H1 (cell line): ENCODE data around the gene TMEM106C. TPM values are rescaled to one million over a fixed set of nuclear protein-coding genes. Genes with fewer than 3 reads are reported as not detected.

Experiments
- CTCF ChIA-PET: fragments of 300-600 bp; sonication (Branson Sonifier 250); formaldehyde crosslinking; loops from one replicate; lab custom pipeline; 2021; ENCODE audit not compliant: partially characterized antibody; lab: Charles Lee
- POLR2A ChIA-PET: fragments of 300-600 bp; sonication (Branson Sonifier 250); formaldehyde crosslinking; loops from one replicate; lab custom pipeline; 2021; ENCODE audit warnings: inconsistent platforms; ENCODE audit not compliant: partially characterized antibody; lab: Charles Lee
- DNase-seq, 2 experiments: peaks; one replicate each; pipeline versions ENCODE4 v3.0.0 to v3.0.0-alpha.2; 2010 to 2022; ENCODE audit warnings: low spot score in 2 of 2, low read depth in 1 of 2, mixed read lengths in 1 of 2
- FAIRE-seq: peaks from 2 replicates; lab custom pipeline; 2011; peaks lifted over from hg19 to GRCh38; lab: Jason Lieb, UNC
- H2AFZ ChIP-seq: 2 replicates; pipeline ENCODE4 v1.8.1; 2012; ENCODE audit warnings: low read length, inconsistent platforms
- H2AK5ac ChIP-seq: 2 replicates; pipeline ENCODE4 v1.6.1; 2013; ENCODE audit warnings: low read depth, low read length
- H2BK120ac ChIP-seq: replicated peaks from 2 replicates; pipeline ENCODE3; 2013; ENCODE audit warnings: low read depth, low read length, inconsistent platforms
- H2BK12ac ChIP-seq: 2 replicates; pipeline ENCODE4 v1.6.1; 2013; ENCODE audit warnings: low read depth, low read length
- H2BK15ac ChIP-seq: 2 replicates; pipeline ENCODE4 v1.6.1; 2013; ENCODE audit warnings: low read length
- H2BK20ac ChIP-seq: 2 replicates; pipeline ENCODE4 v1.6.1; 2013; ENCODE audit warnings: low read length
- H2BK5ac ChIP-seq: 2 replicates; pipeline ENCODE4 v1.6.1; 2013; ENCODE audit warnings: low read depth, low read length
- H3K14ac ChIP-seq: 2 replicates; pipeline ENCODE4 v1.6.1; 2013; ENCODE audit warnings: inconsistent platforms; ENCODE audit not compliant: insufficient read length
- H3K18ac ChIP-seq: 2 replicates; pipeline ENCODE4 v1.6.1; 2013; ENCODE audit warnings: low read length; ENCODE audit errors: extremely low read depth
- H3K23ac ChIP-seq: 2 replicates; pipeline ENCODE4 v1.6.1; 2013; ENCODE audit warnings: inconsistent platforms; ENCODE audit not compliant: insufficient read length
- H3K23me2 ChIP-seq: 2 replicates; pipeline ENCODE4 v1.6.1; 2013; ENCODE audit warnings: low read depth, low read length
- H3K27ac ChIP-seq: 2 replicates; pipeline ENCODE4 v1.6.1; 2011; ENCODE audit warnings: low read depth, low read length, inconsistent platforms
- H3K27me3 ChIP-seq, 4 experiments: replicated peaks in 1 of 4; 1 replicate in 1 of 4; 2 replicates in 3 of 4; pipeline versions ENCODE4 v1.6.1 to v1.8.1; 2011 to 2013; ENCODE audit warnings: low read length in 3 of 4, mild to moderate bottlenecking in 3 of 4, inconsistent platforms in 2 of 4, mixed read lengths in 2 of 4, moderate library complexity in 1 of 4; ENCODE audit not compliant: control insufficient read depth in 3 of 4, insufficient read depth in 3 of 4; ENCODE audit errors: extremely low read depth in 1 of 4
- H3K36me3 ChIP-seq, 4 experiments: 2 replicates each; pipeline versions ENCODE4 v1.6.1 to v1.8.1; 2011 to 2013; ENCODE audit warnings: mild to moderate bottlenecking in 4 of 4, low read length in 3 of 4, moderate library complexity in 2 of 4, control low read depth in 1 of 4, inconsistent platforms in 1 of 4; ENCODE audit not compliant: insufficient read depth in 4 of 4, control insufficient read depth in 2 of 4
- H3K4ac ChIP-seq: replicated peaks from 2 replicates; pipeline ENCODE3; 2013; ENCODE audit warnings: low read length, low read depth, mixed read lengths, inconsistent platforms; ENCODE audit not compliant: insufficient read length
- H3K4me1 ChIP-seq, 4 experiments: replicated peaks in 1 of 4; 1 replicate in 1 of 4; 2 replicates in 3 of 4; pipeline versions ENCODE4 v1.6.1 to v1.8.1; 2011 to 2013; ENCODE audit warnings: low read length in 3 of 4, inconsistent platforms in 2 of 4, mixed read lengths in 1 of 4; ENCODE audit not compliant: insufficient read depth in 4 of 4, control insufficient read depth in 3 of 4
- H3K4me2 ChIP-seq, 2 experiments: 2 replicates each; pipeline versions ENCODE4 v1.6.1 to v1.8.1; 2011 to 2013; ENCODE audit warnings: low read depth in 2 of 2, low read length in 2 of 2, control low read depth in 1 of 2, inconsistent platforms in 1 of 2, mild to moderate bottlenecking in 1 of 2; ENCODE audit not compliant: insufficient read depth in 1 of 2
- H3K4me3 ChIP-seq, 4 experiments: fragments of 200-600, 300-600 bp in 1 of 4; sonication (generic), shearing (Covaris generic), sonication (Bioruptor Twin) in 1 of 4; 2 replicates each; pipeline versions ENCODE4 v1.5.1 to v1.8.1; 2011 to 2016; ENCODE audit warnings: low read length in 4 of 4, low read depth in 3 of 4, control low read depth in 2 of 4, inconsistent platforms in 2 of 4, mild to moderate bottlenecking in 2 of 4, mixed read lengths in 1 of 4, moderate library complexity in 1 of 4; ENCODE audit not compliant: insufficient read depth in 2 of 4; ENCODE audit errors: extremely low read depth in 1 of 4
- H3K56ac ChIP-seq: replicated peaks from 2 replicates; pipeline ENCODE3; 2013; ENCODE audit warnings: low read depth, mild to moderate bottlenecking, mixed read lengths, low read length, inconsistent platforms; ENCODE audit not compliant: insufficient read length
- H3K79me1 ChIP-seq: 2 replicates; pipeline ENCODE4 v1.6.1; 2013; ENCODE audit warnings: low read depth, low read length, control low read depth
- H3K79me2 ChIP-seq, 2 experiments: 2 replicates each; pipeline versions ENCODE4 v1.6.1 to v1.8.1; 2012 to 2013; ENCODE audit warnings: low read length in 2 of 2, mild to moderate bottlenecking in 2 of 2, inconsistent platforms in 1 of 2; ENCODE audit not compliant: insufficient read depth in 2 of 2, control insufficient read depth in 1 of 2
- H3K9ac ChIP-seq, 4 experiments: replicated peaks in 1 of 4; 1 replicate in 1 of 4; 2 replicates in 3 of 4; pipeline versions ENCODE4 v1.6.1 to v1.8.1; 2011 to 2013; ENCODE audit warnings: low read depth in 3 of 4, low read length in 3 of 4, control low read depth in 2 of 4, mild to moderate bottlenecking in 2 of 4, moderate library complexity in 2 of 4, inconsistent platforms in 1 of 4; ENCODE audit errors: extremely low read depth in 1 of 4
- H3K9me3 ChIP-seq, 2 experiments: 2 replicates each; pipeline versions ENCODE4 v1.6.1 to v1.8.1; 2012 to 2013; ENCODE audit warnings: mild to moderate bottlenecking in 2 of 2, moderate library complexity in 2 of 2, control low read depth in 1 of 2, inconsistent platforms in 1 of 2, low read depth in 1 of 2, low read length in 1 of 2, mixed read lengths in 1 of 2; ENCODE audit not compliant: insufficient read depth in 2 of 2
- H4K20me1 ChIP-seq, 2 experiments: replicated peaks in 1 of 2; 2 replicates each; pipeline versions ENCODE3 to v1.8.1; 2011 to 2013; ENCODE audit warnings: inconsistent platforms in 2 of 2, low read length in 2 of 2, mild to moderate bottlenecking in 1 of 2; ENCODE audit not compliant: insufficient read depth in 2 of 2, control insufficient read depth in 1 of 2
- H4K5ac ChIP-seq: 2 replicates; pipeline ENCODE4 v1.6.1; 2013; ENCODE audit warnings: low read length, low read depth, mixed read lengths, inconsistent platforms; ENCODE audit not compliant: insufficient read length
- H4K8ac ChIP-seq: 2 replicates; pipeline ENCODE4 v1.8.0; 2013; ENCODE audit warnings: mild to moderate bottlenecking, moderate library complexity, low read length, inconsistent platforms; ENCODE audit not compliant: insufficient read depth; ENCODE audit errors: extremely low read depth
- H4K91ac ChIP-seq: replicated peaks from 2 replicates; pipeline ENCODE3; 2013; ENCODE audit warnings: low read length, mixed read lengths, inconsistent platforms; ENCODE audit not compliant: insufficient read length
- BACH1 ChIP-seq: IDR thresholded peaks from 2 replicates; pipeline ENCODE4 v1.6.1; 2012; ENCODE audit warnings: low read length, improper control_type of control experiment
- CREB1 ChIP-seq: IDR thresholded peaks from 2 replicates; pipeline ENCODE4 v1.6.1; 2012; ENCODE audit warnings: inconsistent platforms
- E2F6 ChIP-seq: IDR thresholded peaks from 2 replicates; pipeline ENCODE4 v1.6.1; 2012; ENCODE audit warnings: inconsistent platforms
- EP300 ChIP-seq, 2 experiments: IDR thresholded peaks; 1 replicate in 1 of 2; 2 replicates in 1 of 2; pipeline ENCODE4 v1.6.1; 2011 to 2012; ENCODE audit warnings: low read depth in 2 of 2, low read length in 2 of 2, mild to moderate bottlenecking in 2 of 2, borderline replicate concordance in 1 of 2, inconsistent platforms in 1 of 2, moderate library complexity in 1 of 2
- GTF2F1 ChIP-seq: IDR thresholded peaks from 2 replicates; pipeline ENCODE4 v1.6.1; 2012; ENCODE audit warnings: low read depth, low read length, improper control_type of control experiment, borderline replicate concordance
- HDAC2 ChIP-seq, 2 experiments: fragments of 300-600 bp in 1 of 2; sonication (generic) in 1 of 2; IDR thresholded peaks; 2 replicates each; pipeline ENCODE4 v1.6.1; 2011 to 2012; ENCODE audit warnings: low read depth in 2 of 2, low read length in 2 of 2, mild to moderate bottlenecking in 2 of 2, moderate library complexity in 2 of 2, borderline replicate concordance in 1 of 2, inconsistent platforms in 1 of 2
- RNF2 ChIP-seq: fragments of 200-900, 300-1000 bp; sonication (generic); IDR thresholded peaks from 2 replicates; pipeline ENCODE4 v1.7.1; 2016; ENCODE audit warnings: borderline replicate concordance, low read depth, mild to moderate bottlenecking, antibody characterized with exemption, low read length; ENCODE audit not compliant: poor library complexity, severe bottlenecking; ENCODE audit errors: missing control alignments
- SAP30 ChIP-seq: fragments of 300-600 bp; sonication (generic); IDR thresholded peaks from 2 replicates; pipeline ENCODE4 v1.7.1; 2012; ENCODE audit warnings: low read length, moderate library complexity, mild to moderate bottlenecking, inconsistent platforms; ENCODE audit not compliant: insufficient read depth, insufficient replicate concordance
- SIN3A ChIP-seq, 2 experiments: IDR thresholded peaks in 1 of 2; conservative IDR thresholded peaks in 1 of 2; 2 replicates each; pipeline ENCODE4 v1.6.1; 2011 to 2012; ENCODE audit warnings: low read length in 2 of 2, improper control_type of control experiment in 1 of 2, low read depth in 1 of 2, mild to moderate bottlenecking in 1 of 2
- TAF1 ChIP-seq: IDR thresholded peaks from 2 replicates; pipeline ENCODE4 v1.6.1; 2011; ENCODE audit warnings: mild to moderate bottlenecking, low read depth, low read length
- WGBS, 2 experiments: shearing (Covaris generic) in 1 of 2; methylation state at CpG; one replicate each; pipeline versions ENCODE4 v1.1.6 to v1.1.7; 2013 to 2015; ENCODE audit warnings: low lambda C conversion rate in 2 of 2, mixed read lengths in 2 of 2, inconsistent platforms in 1 of 2, low coverage in 1 of 2, missing lambda C conversion rate in 1 of 2; ENCODE audit not compliant: insufficient replicate concordance in 2 of 2, insufficient coverage in 1 of 2, insufficient read length in 1 of 2; ENCODE audit errors: extremely low coverage in 1 of 2, missing lambda C conversion rate in 1 of 2; 5-methylcytosine and 5-hydroxymethylcytosine counted together
- polyA plus RNA-seq, 7 experiments: library from polyadenylated mRNA; depleted of rRNA in 3 of 7; stranded (reverse) in 5 of 7; unstranded in 2 of 7; fragments of >200 nt in 5 of 7; fragments of 200-250 nt in 2 of 7; gene quantifications; 1 replicate in 5 of 7; 2 replicates in 1 of 7; 4 replicates in 1 of 7; pipeline versions ENCODE4 v1.2.1 to v1.2.3, GENCODE V29; 2011 to 2013; ENCODE audit warnings: missing spikeins in 2 of 7, mixed read lengths in 2 of 7
- total RNA-seq: library from RNA; stranded (reverse); fragmentation: NEBNext Ultra II Directional; extraction: Animal tissue kit (Norgen Biotek cat#: 25700); gene quantifications from 2 replicates; pipeline ENCODE4 v1.2.1, GENCODE V29; 2021

The TMEM106C gene
- total and polyA plus RNA-seq, 2 of the 8 experiments (the other 6 are each of a cell fraction or from before 2014, with no cell fraction given), result 36.6 to 45.3 TPM

GRCh38 chr12:47965581-47965980 lies 2.2 kb downstream of the TMEM106C start:
- no peak for FAIRE-seq
- POLR2A ChIA-PET, result no interaction called here
- no peak overlapping the region for H2AK5ac ChIP-seq
- TF ChIP-seq TAF1 (no peak), SAP30 (no peak), CREB1 (no peak), E2F6 (no peak), GTF2F1 (no peak), BACH1 (no peak), RNF2 (no peak), EP300 (IDR thresholded peaks at IDR 0.05; ENCODE audit: borderline replicate concordance in 1 of 2, low read depth in 2 of 2, low read length in 2 of 2) (no peak), SIN3A (conservative IDR thresholded peaks at IDR 0.05 in 1 of 2, IDR thresholded peaks at IDR 0.05 in 1 of 2; ENCODE audit: low read depth in 1 of 2, low read length in 2 of 2) (no peak), HDAC2 (IDR thresholded peaks at IDR 0.05; ENCODE audit: borderline replicate concordance in 1 of 2, low read depth in 2 of 2, low read length in 2 of 2) (no peak)

More at GRCh38 chr12:47965581-47965980, 2.2 kb downstream of the TMEM106C start:
- Histone ChIP-seq H2AFZ (no peak overlapping the region), H4K5ac (no peak overlapping the region), H3K4me2 (no peak overlapping the region), H3K9me3 (peaks cover 3 to 4% of the 10 kb centered on the region in 2 experiments; a peak in 3 of 4 replicates), H3K4me3 (no peak overlapping the region), H3K79me2 (no peaks in the 10 kb centered on the region), H3K27ac (no peak overlapping the region), H2BK12ac (no peak overlapping the region), H3K36me3 (no peaks in the 10 kb centered on the region), H3K4me1 (peaks cover 0 to 7% (median under 1%) of the 10 kb centered on the region in 4 experiments; a peak in 4 of 7 replicates), H3K23ac (no peak overlapping the region), H2BK5ac (no peak overlapping the region), H4K8ac (no peak overlapping the region), H3K9ac (no peak overlapping the region), H3K27me3 (peaks cover 1 to 25% (median 16%) of the 10 kb centered on the region in 4 experiments), H3K56ac (no peak overlapping the region), H3K23me2 (peaks cover 6% of the 10 kb centered on the region; the same call in 1 of the 2 replicates), H4K20me1 (no peaks in the 10 kb centered on the region), H3K79me1 (no peaks in the 10 kb centered on the region), H3K18ac (no peak overlapping the region), H4K91ac (no peak overlapping the region), H2BK120ac (no peak overlapping the region), H2BK15ac (no peak overlapping the region), H2BK20ac (no peak overlapping the region), H3K14ac (no peak overlapping the region), H3K4ac (no peak overlapping the region)
- WGBS, 2 experiments, result 86% methylated on average over 3 of the region's 3 CpGs; no CpG with 5 or more reads in 1 of the 2 experiments
- CTCF ChIA-PET, result interaction anchor here (1.4 to 7.2 kb wide), 5 partner anchors 11 to 140 kb away, joined by 3 to 82 read pairs (median 6); partner anchors contain the start of gene SENP1
- DNase-seq, result no peak
